GM19455 (cell line): ENCODE results near the gene SIGLEC10.
A peak's percentile ranks its signal among the peaks of the same experiment; 100 is the strongest.
"Not testable (repeated sequence)": the region's sequence is repeated elsewhere in the genome, so short reads cannot be mapped to it uniquely, and the experiment has no call there.

ENCODE experiments used
- ATAC-seq: cut with Tn5 transposase; IDR thresholded peaks from one replicate; pipeline ENCODE4 v1.9.1; 2021; ENCODE audit not compliant: unreplicated experiment

The SIGLEC10 gene, protein sequence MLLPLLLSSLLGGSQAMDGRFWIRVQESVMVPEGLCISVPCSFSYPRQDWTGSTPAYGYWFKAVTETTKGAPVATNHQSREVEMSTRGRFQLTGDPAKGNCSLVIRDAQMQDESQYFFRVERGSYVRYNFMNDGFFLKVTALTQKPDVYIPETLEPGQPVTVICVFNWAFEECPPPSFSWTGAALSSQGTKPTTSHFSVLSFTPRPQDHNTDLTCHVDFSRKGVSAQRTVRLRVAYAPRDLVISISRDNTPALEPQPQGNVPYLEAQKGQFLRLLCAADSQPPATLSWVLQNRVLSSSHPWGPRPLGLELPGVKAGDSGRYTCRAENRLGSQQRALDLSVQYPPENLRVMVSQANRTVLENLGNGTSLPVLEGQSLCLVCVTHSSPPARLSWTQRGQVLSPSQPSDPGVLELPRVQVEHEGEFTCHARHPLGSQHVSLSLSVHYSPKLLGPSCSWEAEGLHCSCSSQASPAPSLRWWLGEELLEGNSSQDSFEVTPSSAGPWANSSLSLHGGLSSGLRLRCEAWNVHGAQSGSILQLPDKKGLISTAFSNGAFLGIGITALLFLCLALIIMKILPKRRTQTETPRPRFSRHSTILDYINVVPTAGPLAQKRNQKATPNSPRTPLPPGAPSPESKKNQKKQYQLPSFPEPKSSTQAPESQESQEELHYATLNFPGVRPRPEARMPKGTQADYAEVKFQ

GRCh38 chr19:51417107-51417809 is at the start of gene SIGLEC10:
Gene SIGLEC10 (minus strand): TSS chr19:51417642. CDS start chr19:51417581, 61 bp downstream.
- ATAC-seq = no peak

- ATAC-seq = no peak
Measured at GRCh38 chr19:51466723-51467122, 49.3 kb upstream of the SIGLEC10 start.

DNA sequence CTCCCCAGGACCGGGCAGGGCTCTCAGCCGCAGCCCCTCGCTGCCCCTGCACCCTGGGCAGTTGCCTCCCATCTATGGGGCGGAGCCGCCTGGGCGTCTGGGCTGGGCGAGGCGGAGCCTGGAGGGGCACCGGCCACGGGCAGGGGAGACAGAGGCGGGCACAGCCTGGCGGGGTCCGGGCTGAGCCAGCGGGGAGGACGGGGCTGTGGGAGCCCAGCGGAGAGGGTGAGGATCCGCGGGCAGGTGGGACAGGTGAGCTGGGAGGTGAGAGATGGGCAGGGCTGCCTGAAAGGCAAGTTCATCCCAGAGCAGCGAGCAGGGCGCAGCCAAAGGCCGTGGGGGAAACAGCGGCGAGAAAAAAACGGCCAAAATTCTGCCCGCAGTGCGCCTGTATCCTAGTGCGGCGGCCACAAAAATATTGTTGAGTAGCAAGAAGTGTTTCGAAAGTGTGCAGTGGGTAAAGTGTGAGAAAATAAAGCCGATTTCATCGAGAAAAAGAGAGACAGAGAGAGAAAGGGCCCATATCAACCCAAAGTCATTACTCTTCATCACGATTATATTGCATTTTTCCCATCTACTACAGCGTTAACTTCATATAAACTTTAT is 46.6 kb upstream of the SIGLEC10 start:
- ATAC-seq = not testable (repeated sequence)

DNA sequence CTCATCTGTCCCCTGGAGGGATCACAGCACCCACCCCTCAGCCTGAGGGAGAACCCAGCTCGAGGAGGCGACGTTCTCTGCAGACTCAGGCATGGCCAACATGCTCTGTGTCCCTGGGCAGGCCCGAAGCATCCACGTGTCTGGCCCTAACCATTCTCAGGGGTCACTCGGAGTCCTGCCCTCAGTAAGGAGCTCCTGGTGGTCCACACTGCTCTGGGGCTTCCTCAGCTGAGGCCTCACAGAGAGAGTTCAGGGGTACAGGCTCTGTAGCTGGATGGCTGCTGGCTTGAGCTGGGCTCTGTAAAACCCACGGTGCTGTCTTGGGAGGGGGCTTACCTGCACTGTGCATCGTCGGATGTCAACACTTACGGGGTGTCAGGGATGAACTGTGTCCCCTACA is 45.2 kb upstream of the SIGLEC10 start:
- ATAC-seq = no peak

GRCh38 chr19:51462276-51462675 is 44.8 kb upstream of the SIGLEC10 start:
- no peak for ATAC-seq

DNA sequence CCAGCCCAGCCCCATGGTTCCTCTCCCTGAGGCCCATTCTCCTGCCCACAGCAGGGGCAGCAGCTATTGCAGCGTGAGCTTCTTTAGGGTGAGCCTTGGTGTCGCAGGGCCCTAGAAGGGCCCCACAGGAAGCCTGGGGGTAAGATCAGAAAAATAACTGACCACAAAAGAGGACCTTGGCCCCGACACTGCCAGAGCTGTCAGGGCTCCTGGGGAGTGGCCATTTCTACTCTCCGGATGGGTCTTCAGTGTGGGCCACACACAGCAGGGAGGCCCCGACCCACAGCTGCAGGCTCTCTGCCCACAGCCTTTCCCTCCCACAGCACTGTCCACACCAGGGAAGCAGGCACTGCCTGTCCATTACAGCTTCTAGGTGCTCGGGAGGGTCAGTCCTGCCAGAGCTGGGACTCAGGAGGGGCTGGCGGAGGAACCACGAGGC is 44.3 kb upstream of the SIGLEC10 start:
- no peak for ATAC-seq

- ATAC-seq = no peak
Measured at GRCh38 chr19:51460164-51460992, 42.9 kb upstream of the SIGLEC10 start.

- ATAC-seq = no peak
Measured at GRCh38 chr19:51458899-51459505, 41.6 kb upstream of the SIGLEC10 start.

GRCh38 chr19:51458051-51458645 is 40.7 kb upstream of the SIGLEC10 start, which contains the start of gene SIGLEC8:
Gene SIGLEC8 (minus strand): TSS chr19:51458454. CDS start chr19:51458387, 67 bp downstream.
- no peak for ATAC-seq

DNA sequence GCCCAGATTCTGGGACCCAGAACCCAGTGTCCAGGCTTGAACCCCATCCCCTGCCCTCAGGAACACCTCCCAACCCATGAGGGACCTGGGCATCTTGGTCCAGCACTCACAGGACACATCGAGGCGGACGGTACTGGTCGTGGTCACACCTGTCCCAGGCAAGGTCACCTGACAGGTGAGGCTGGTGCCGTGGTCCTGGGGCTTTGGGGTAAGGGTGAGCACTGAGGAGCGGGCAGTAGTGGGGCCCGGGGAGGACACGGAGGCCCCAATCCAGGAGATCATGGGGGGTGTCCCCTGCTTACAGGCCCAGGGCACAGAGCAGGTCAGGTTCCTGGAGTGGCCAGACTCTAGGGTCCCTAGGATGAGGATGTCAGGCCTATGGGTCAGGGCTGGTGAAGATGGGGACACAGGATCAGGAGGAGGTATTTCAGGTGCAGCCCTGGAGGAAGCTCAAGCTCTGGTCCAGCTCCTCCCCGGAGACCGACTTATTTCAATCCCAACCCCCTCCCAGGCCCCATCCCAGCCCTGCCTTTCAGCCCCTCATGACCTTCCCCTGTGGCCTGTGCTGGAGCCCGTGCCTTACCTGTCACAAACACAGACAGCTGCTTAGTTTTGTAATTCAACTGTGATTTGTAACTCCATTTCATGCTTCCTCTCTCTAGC is 40.0 kb upstream of the SIGLEC10 start:
- ATAC-seq = no peak

DNA sequence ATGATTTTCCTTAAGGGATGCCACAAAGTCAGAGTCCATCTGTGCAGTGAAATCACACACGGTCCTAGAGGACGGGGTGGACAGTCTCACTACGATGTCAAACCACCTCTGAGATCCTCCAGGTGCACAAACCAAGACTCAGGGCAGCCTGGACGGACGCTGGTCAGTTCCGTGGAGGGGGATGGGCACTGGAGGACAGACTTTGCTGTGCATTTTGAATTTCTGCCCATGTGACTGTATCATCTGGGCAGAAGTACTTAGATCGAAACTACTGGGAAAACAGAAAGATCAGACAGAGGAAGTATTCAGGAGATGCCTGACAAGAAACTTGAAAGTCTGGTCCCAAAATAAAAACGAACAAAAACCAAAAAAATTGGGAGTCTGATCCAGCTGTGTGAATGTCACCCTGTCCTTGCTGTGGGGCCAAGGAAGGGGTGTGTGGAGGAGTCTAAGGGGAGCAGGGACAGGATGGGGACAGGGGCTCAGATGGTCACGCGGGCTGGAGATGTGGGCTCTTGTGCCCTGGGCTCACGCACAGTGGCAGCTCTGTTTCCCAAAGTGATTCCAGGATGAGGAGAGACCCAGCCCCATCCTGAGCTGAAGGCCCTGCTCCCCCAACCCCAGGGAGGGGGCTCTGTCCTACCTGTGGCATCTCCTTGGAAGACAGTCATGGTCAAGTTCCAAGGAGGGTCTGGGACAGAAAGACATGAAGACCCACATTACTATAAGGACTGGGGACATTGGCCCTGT is 39.3 kb upstream of the SIGLEC10 start:
- no peak for ATAC-seq

- ATAC-seq = no peak
Measured at GRCh38 chr19:51450730-51451307, 33.4 kb upstream of the SIGLEC10 start.

GRCh38 chr19:51448411-51449016 is 31.1 kb upstream of the SIGLEC10 start:
- no peak for ATAC-seq

DNA sequence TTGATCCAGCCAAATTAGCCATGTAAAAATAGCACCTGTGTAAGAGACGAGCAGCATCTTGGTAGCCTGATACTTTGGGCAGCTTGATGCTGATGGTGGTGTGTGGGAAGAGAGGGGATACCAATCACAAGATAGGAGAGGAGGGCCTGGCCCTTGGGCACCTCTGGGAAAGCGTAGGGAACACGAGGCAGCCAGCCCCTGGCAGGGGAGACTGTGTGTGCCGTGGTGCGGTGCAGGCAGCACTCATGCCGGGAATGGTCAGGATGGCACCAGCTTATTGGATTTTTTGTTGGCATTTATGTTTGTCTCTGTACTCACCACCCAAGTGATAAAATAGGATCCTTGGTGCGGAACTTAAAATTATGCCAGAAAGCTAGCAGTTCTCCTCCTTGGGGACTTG is 30.6 kb upstream of the SIGLEC10 start:
- ATAC-seq = no peak

DNA sequence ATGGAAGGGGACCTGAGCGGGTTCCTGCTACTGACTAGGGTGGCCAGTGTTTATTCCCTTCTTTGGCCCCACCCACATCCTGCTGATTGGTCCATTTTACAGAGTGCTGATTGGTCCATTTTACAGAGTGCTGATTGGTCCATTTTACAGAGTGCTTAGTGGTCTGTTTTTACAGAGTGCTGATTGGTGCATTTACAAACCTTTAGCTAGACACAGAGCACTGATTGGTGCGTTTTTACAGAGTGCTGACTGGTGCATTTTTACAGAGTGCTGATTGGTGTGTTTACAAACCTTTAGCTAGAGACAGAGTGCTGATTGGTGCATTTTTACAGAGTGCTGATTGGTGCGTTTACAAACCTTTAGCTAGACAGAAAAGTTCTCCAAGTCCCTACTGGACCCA is 30.1 kb upstream of the SIGLEC10 start:
- not testable (repeated sequence) for ATAC-seq

DNA sequence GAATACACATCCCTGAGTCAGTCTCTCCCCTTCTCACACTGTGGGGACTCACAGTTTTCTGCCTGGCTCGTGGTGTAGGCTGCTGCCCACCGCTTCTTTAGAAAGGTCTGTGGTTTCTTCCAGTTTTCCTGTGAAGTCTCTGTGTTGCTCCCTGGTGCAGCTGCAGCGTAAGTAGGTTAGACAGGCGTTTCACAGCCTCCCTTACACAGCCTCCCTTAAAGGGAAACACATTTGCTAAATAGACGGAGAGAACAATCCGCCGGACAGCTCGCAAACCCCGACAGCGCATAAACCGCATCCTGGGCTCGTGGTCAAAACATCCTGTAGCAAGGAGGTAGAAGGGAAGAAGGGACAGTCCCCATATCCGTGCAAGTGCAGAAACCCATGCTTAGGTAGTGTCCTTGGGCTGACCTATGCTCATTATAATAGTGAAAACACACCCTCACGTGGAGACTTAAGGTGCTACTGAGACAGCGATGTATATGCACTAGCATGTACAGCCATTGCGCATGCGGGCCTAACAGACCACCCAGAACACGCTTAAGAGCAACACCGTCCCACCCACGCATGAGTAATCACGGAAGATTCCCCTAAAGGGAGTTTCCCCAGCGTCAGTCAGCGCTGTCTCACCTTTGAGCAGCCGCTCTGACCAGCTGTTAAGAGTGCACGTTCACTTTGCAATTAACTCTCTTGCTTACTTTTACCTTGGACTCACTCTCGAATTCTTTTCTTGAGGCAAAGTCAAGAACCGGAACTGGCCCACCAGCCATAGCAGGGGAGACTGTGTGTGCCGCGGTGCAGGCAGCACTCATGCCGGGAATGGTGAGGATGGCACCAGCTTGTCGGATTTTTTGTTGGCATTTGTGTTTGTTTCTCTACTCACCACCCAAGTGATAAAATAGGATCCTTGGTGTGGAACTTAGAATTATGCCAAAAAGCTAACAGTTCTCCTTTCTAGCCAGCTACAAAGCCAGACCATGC is 24.3 kb upstream of the SIGLEC10 start:
- peak; percentile 90 for ATAC-seq
